Limb (tissue), 2 donors: Measurements from ENCODE around the gene LARP4B.

Experiments
- DNase-seq, 2 donors: peaks; one replicate each; pipeline ENCODE4 v3.0.0-alpha.2; 2016; ENCODE audit errors: extremely low spot score in 2 of 2

LARP4B gene

DNA sequence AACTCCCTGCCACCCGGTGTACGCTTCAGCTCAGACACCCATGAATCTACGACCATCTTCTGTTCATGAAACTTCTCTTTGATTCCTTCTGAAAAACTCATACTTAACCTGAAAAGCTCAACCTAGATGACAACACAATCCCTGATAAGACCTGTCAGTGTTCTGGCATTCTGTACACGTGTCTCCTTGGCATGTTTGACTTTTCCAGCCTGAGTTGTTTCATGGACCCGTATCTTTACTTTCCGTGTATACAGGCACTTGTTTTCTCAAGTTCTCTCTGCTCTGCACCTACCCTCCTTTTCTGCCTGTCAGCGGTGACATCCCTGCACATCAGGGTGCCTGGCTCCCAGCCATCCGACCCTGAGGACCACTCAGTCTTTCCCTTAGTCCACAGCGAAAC lies 103.3 kb downstream of the LARP4B start:
- no peak for DNase-seq

DNA sequence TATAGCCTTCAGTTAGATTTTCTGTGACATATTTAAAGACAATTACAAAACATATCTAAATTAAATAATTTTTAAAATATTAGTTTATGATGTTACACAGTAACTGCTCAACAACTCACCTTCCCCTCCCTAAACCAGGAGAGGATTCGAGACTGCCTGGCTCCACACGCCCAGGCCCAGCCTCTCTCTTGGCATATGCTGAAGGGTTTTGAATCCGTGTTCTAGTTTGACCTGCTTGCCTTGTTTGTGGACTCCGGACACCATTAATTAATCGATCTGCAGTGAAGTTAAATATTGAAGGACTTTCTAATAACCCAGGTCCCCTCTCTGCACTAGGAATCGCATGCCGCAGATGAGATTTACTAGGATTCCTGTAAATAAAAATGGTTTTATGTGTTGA lies 106.6 kb downstream of the LARP4B start:
- no peak for DNase-seq

GRCh38 chr10:824497-824896 lies 107.0 kb downstream of the LARP4B start:
- no peak for DNase-seq

- no peak for DNase-seq
Observed at GRCh38 chr10:822661-823367, 108.7 kb downstream of the LARP4B start.

- no peak for DNase-seq
Observed at GRCh38 chr10:822197-822596, 109.3 kb downstream of the LARP4B start.

DNA sequence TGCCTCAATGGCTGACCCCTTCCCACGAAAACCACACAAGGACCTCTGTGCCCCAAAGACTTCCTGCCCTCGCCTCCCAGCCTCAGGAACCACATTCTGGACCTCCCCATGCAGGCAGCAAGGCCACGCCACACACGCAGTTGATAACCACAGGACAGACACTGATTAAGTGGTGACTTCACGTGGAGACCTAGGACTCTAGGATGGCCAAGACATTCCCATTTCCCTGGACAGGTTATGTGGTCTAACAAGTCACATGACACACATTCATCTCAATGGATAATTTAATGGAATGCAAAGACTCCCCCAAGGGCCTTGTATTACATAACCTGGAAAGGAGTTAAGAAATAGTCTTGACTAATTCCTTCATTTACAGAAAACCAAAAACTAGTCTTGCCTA lies 110.2 kb downstream of the LARP4B start:
- DNase-seq = no peak

GRCh38 chr10:819816-820215 lies 111.7 kb downstream of the LARP4B start:
- DNase-seq = no peak

DNA sequence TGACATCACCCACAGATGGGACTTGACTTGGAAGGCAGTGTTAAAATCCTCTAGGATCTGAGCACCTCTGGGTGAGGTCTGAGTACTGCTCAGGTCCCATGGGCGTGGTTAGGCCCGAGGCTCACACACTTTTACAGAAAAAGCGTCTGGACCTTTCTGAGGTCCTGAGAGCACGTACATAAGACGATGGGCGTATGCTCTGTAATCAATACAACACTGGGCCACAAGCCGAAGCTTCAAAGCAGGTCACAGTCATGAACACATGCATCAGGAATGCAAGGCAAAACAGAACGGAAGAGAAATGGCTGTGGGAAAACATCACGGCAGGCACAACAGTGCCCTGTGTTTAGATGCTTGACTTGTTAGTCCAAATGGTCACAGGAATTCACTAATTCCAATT lies 112.2 kb downstream of the LARP4B start:
- no peak for DNase-seq

GRCh38 chr10:818526-819220 lies 112.8 kb downstream of the LARP4B start:
- DNase-seq = no peak

GRCh38 chr10:818010-818409 lies 113.5 kb downstream of the LARP4B start:
- no peak for DNase-seq

DNA sequence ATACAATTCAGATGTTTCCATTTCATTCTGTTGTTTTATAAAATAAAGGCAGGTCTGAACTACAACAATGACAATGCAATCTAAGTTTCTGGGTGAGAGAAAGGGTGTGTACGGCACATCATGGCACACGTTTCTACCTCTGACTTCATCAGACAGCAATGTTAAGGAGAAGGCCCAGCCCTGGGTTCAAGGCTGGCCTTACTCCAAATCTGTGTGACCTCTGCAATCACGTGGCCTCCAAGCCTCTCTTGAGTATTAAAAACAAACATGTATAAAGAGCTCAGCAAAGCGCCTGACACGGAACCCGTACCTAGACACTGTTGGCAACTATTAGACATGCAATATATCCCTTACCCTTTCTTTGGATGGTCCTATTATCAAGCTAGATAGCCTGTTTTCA lies 114.1 kb downstream of the LARP4B start:
- no peak for DNase-seq

DNA sequence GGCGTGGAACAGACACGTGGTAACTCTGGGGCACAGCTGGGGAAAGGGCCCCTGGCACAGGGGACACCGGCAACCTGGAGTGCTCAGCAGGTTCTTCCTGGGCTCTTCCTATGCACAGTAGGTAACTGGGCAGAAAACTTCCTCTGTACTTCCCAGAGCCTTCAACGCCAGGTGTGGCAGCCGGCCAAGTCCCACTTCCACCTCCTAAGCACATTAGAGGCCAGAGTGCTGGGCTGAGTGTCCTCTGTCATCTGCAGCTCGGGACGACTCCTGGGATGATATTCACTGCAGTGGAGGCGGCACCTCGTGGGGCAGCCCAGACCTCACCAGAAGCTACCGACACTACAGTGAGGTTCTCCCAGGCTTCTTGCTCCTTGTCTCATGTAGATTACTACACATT lies 114.5 kb downstream of the LARP4B start:
- no peak for DNase-seq

GRCh38 chr10:816091-816477 lies 115.4 kb downstream of the LARP4B start:
- no peak for DNase-seq

GRCh38 chr10:815338-816090 lies 116.0 kb downstream of the LARP4B start:
- no peak for DNase-seq

- no peak for DNase-seq
Observed at GRCh38 chr10:814536-815302, 116.8 kb downstream of the LARP4B start.

DNA sequence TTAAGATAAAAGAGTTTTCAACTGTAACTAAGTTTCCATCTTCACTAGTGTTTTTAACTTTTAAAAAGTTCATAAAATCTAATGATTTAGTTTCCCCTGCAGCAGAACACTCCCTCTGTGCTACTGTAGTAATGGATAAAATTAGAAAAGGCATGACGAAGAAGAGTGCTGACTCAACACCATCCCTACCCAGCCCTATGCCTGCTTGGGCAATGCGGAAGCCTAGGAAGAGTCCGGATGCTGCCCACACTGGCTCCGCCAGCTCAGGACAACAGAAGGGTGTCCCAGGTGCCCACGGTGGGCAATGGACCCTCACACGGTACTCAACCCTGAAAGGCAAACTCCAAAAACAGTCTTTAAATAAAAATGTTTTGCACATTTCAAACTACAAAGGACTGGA lies 118.2 kb downstream of the LARP4B start:
- DNase-seq = no peak

DNA sequence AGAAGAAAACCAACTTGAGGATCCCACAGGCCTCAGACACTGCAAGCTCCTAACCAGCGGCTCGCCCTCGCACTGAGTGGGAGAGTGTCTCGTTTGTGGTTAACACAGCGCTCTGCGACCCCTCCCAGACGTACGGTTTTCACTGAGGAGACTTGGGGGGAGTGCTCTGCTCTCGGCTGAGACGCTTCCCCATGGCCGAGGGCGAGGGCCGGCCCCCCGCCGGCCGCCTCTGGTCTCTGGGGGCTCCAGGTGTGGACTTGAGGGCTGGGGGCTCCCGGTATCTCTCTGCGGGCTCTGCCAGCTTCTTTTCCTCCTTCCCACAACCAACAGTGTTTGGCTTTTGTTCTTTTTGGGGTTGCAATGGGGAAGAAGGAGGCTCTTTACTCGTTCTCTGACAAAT lies 118.7 kb downstream of the LARP4B start:
- DNase-seq = no peak

GRCh38 chr10:811379-812175 lies 119.9 kb downstream of the LARP4B start:
- DNase-seq = no peak

- DNase-seq = peak in 1 of 2 donors; percentile 58
Observed at GRCh38 chr10:810351-810846, 121.1 kb downstream of the LARP4B start.

DNA sequence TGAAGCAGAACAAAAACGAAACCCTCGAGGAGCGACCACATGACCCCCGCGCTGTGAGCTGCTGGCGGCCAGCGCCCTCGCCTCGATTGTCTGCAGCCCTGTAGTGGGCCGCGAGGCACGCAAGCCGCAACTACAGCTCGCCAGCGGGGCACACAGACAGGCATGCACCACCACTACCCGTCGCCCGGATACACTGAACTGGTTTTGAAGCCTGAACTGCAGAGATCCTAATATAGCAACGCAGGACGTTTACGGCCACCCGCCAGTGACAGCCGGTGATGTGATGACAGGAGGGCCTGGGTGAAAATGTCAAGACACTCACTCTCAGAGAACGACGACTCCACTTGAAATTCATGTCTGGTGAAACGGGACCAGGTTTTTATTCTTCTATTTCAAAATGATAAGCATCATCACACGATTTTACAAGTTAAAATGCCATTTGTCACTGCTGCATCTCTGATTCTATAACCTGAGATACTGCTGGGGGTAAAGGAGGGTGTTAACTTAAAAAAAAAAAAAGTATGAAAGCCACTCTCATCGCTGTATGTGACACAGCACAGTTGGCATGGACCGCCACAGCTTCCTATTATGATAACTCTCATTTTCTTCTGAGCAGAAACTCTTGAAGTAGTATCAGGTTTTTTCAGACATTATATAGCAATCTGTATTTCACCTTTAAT lies 121.7 kb downstream of the LARP4B start:
- no peak for DNase-seq
